ENCODE measurements around the gene CHEK1.

Gene CHEK1

GRCh38 chr11:125626288-125626950, 1.5 kb downstream of the CHEK1 start:
- DNase-seq (ENCODE audit: low read depth), result peak; percentile 41

DNA sequence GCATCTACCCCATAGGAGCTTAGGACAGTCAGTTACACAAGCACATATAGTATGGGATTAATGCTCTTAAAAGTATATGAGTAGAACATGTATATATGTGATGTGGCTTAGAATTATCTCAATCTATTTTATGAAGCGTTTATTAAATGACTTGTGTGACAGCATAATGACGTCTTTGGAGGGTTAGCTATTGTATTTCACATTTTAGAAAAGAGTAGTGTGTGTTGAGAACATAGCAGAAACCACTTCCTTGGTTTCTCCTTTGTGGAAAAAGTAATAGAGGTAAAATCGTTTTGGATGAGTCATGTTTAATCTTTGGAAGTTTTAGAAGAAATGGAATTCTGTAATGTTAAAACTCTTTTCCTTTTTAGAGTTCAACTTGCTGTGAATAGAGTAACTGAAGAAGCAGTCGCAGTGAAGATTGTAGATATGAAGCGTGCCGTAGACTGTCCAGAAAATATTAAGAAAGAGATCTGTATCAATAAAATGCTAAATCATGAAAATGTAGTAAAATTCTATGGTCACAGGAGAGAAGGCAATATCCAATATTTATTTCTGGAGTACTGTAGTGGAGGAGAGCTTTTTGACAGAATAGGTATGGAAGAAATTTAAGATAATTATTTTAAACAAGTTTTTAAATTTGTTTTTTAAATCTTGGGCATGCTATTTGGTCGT, 2.4 kb downstream of the CHEK1 start:
- no peak for DNase-seq (ENCODE audit: low read depth)

DNA sequence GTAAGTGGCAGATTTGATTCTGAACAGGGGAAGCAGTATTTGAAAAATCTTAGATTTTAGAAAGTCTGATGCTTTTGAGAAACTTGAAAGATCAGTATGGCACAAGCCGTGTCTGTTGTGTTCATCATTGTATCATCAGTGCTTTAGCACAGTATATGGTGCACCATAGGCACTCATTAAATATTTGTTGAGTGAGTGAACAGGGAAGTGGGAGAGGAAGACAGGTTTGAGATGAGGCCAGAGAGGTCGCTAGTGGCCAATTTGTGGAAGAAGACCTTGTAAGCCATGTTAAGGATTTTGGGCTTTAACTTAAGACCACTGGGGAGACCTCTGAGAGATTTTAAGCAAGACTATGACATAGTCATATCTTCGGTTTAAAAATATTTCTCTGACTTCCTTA, 12.9 kb downstream of the CHEK1 start:
- no peak for DNase-seq (ENCODE audit: low read depth)

DNA sequence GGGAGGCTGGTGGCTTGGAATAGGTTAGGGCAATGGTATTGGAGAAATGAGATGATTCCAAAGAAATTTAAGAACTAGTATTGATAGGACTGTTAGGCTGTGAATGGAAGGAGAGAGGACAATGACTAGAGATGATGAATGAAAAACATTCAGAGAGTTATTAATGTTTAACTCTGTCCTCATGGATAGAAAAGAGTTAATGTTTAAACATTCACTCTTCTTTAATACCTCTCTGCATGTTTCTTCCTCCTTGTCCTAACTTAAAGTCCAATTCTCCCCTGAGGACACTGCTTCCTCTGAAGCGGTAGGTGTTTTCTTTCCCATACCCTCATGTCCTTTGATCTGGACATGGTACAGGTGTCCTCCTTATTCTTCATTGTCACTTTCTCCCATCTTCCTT, 13.4 kb downstream of the CHEK1 start:
- DNase-seq (ENCODE audit: low read depth), result no peak

GRCh38 chr11:125645871-125646270, 20.9 kb downstream of the CHEK1 start:
- DNase-seq (ENCODE audit: low read depth), result no peak

- no peak for DNase-seq (ENCODE audit: low read depth)
Observed at GRCh38 chr11:125649465-125650166, 24.7 kb downstream of the CHEK1 start.

GRCh38 chr11:125662689-125663088, 37.7 kb downstream of the CHEK1 start:
- no peak for DNase-seq (ENCODE audit: low read depth)

- no peak for DNase-seq (ENCODE audit: low read depth)
Observed at GRCh38 chr11:125663910-125664309, 38.9 kb downstream of the CHEK1 start.

GRCh38 chr11:125667151-125667550, 42.2 kb downstream of the CHEK1 start:
- DNase-seq (ENCODE audit: low read depth), result no peak

DNA sequence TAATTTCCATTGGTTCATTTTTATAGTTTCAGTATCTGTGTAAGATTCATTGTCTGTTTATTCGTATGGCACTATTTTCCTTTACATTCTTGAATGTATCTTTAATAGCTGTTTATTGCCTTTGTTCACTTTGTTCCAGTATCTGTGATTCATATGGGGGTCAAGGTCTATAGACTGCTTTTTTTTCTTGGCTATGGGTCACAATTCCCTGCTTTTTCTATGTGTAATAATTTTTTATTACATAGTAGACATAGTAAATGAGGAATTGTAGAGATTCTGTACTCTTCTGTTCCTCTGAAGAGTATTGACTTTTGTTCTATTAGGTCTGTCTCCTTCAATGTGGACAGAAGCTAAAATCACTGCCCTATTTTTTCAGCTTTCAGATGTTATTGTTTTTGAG, 45.2 kb downstream of the CHEK1 start:
- no peak for DNase-seq (ENCODE audit: low read depth)

DNA sequence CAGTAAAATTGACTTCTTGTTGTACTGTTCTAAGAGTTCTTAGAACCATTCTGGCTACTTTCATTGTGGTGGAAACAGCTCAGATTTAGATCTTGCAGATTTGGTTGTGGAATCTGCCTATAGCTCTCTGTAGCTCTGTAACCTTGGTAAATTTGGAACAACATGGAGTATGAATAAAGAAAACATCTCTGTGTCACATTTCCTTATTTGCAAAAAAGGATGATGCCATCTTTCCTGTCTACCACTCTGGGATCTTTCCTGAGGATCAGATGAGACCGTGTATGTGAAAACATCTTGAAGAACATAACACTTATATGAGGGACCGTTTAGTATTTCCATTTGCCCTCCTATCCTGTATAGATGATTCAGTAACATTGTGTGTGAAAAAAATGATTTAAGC, 46.6 kb downstream of the CHEK1 start:
- DNase-seq (ENCODE audit: low read depth), result no peak

DNA sequence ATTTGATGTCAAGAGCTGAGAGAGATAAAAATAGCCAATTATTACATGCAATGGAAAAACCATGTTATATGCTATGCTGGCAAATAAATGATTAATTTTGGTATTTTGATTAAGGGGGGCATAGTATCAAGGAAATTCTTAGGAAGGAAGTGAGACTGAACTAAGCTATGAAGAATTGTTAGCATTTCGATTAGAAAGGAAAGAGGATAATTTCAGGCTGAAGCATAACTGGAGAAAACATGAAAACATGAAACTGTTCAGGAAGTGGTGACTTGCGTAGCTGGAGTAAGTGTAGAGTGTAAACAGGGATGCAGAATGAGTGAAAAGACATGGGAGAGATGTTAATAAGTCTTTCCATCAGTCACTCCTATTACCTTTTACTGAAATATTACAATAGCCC, 49.2 kb downstream of the CHEK1 start:
- DNase-seq (ENCODE audit: low read depth), result no peak

DNA sequence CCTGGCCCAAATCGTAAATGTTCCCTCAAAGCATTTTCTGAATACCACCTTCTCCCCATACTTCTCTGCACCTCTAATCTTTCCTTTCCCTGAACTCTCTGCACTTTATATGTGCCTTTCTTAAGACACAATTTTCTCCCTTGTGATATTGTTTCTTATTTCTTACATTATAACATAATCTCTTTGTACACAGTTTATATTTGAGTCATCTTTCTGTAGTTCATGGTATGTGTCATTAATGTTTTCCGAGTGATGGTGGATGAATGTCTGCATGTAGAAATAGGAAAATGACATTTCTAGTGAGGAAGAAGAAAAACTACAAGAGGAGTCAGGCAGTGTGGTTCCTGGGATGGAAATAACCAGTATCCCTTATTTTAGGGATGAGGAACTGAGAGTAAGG, 50.2 kb downstream of the CHEK1 start:
- DNase-seq (ENCODE audit: low read depth), result no peak

GRCh38 chr11:125679397-125679796, 54.4 kb downstream of the CHEK1 start:
- no peak for DNase-seq (ENCODE audit: low read depth)

DNA sequence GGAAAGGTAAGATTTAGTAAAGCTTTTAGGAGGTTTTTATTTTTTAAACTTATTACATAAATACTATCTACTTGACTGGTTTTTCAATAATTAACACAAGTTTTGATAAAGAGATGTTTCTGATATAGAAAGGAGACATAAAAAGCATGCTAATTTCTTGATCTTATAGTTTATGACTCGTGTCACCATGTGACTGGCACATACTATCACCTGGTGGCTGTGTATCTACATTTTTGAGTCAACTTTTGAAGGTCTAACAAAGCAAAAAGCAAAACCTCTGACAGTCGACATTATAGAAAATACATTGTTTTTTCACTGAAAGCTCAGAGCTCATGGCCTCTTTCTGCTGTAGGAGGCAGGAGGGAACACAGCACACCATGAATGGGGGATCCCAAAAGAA, 54.9 kb downstream of the CHEK1 start:
- no peak for DNase-seq (ENCODE audit: low read depth)

DNA sequence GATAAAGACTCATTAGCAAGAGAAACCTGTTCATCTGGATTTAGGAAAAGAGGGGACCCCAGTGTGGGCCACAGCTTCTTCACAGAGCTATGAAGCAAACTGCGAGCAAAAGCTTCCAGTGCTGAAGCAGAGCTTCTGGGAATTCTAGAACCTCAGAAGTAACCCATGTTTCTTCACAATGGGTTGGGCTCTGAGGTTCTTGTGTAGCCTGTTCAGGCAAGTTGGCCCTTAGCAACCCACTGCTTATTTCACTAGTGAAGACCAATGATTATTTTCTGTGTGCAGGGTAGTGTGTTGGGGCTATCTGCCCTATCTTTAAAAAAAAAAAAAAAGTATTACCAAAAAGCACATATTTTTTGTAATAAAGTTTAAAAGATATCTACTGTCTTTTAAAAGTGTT, 55.8 kb downstream of the CHEK1 start, which contains the start of gene ACRV1:
TSS of gene ACRV1 (minus strand) at position 101 of the 400 bp plus-strand sequence. CDS start at position 34, 67 bp downstream.
- DNase-seq (ENCODE audit: low read depth), result no peak

GRCh38 chr11:125685228-125685627, 60.3 kb downstream of the CHEK1 start:
- no peak for DNase-seq (ENCODE audit: low read depth)

- DNase-seq (ENCODE audit: low read depth), result no peak
Observed at GRCh38 chr11:125688066-125688465, 63.1 kb downstream of the CHEK1 start.

GRCh38 chr11:125688632-125689031, 63.7 kb downstream of the CHEK1 start:
- no peak for DNase-seq (ENCODE audit: low read depth)

GRCh38 chr11:125689274-125689859, 64.4 kb downstream of the CHEK1 start:
- DNase-seq (ENCODE audit: low read depth), result no peak

GRCh38 chr11:125690006-125690405, 65.0 kb downstream of the CHEK1 start:
- no peak for DNase-seq (ENCODE audit: low read depth)

GRCh38 chr11:125692887-125693286, 67.9 kb downstream of the CHEK1 start:
- no peak for DNase-seq (ENCODE audit: low read depth)

- no peak for DNase-seq (ENCODE audit: low read depth)
Observed at GRCh38 chr11:125694951-125695350, 70.0 kb downstream of the CHEK1 start.

Data from non-pigmented ciliary epithelial cell (primary cell).